Measurements from ENCODE around the gene USF2.
"Not testable (repeated sequence)": the region's sequence is repeated elsewhere in the genome, so short reads cannot be mapped to it uniquely, and the experiment has no call there.

USF2 gene

GRCh38 chr19:35268536-35269437 is at the start of gene USF2:
Gene USF2 (plus strand): TSS chr19:35268962. CDS start chr19:35269102, 140 bp downstream.
- peak; percentile 72 for DNase-seq

- no peak for DNase-seq
These were observed 49.8 kb upstream of the USF2 start for GRCh38 chr19:35219008-35219407.

DNA sequence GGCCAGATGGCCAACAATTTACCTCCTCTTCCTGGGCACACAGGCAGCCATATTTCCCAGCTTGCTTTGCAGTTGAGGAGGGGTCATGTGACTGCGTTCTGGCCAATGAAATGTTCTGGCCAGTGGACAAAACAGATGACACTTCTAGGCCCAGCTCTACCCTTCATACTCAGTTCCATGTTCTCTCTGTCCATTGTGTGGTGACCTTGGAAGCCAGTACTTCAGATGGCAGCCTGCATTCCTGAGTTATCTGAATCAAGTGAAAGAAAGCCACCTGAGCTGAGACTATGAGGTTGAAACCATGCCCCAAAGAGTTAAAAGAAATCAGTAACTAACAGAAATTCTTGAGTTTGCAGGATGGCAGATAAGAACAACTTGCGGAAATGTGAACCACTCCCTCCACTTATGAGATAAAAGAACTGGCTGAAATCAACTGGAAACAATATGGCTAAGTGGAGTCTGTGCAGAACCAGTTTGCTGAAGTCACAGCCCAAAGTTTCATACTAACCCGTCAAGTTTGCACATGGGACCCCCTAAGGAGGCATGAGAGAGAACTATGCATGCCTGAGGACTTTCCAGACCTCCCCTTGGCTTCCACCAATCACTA is 48.3 kb upstream of the USF2 start:
- no peak for DNase-seq

DNA sequence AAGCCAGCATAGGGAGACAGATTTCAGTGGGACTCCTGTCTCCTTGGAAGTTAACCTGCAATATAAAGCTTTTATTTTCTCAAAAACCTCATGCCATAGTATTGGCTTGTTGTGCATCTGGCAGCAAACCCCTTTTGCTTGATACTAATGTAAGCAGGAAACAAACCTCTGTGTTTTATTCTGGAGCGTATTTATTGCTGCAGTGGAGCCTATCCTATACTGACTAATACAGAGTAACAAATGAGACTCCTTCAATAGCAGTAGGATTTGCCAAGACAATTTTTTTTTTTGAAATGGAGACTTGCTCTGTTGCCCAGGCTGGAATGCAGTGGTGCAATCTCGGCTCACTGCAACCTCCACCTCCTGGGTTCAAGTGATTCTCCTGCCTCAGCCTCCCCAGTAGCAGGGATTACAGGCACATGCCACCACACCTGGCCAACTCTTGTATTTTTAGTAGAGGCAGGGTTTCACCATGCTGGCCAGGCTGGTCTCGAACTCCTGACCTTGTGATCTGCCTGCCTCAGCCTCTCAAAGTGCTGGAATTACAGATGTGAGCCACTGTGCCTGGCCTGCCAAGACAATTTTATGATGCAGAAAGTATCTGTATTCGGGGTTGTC is 47.7 kb upstream of the USF2 start:
- DNase-seq = not testable (repeated sequence)

GRCh38 chr19:35222373-35223015 is 46.3 kb upstream of the USF2 start:
- DNase-seq = no peak

GRCh38 chr19:35223084-35223790 is 45.5 kb upstream of the USF2 start:
- DNase-seq = no peak

- DNase-seq = no peak
These were observed 44.8 kb upstream of the USF2 start for GRCh38 chr19:35223862-35224505.

GRCh38 chr19:35224681-35225571 is 43.8 kb upstream of the USF2 start:
- DNase-seq = no peak

GRCh38 chr19:35225951-35226350 is 42.8 kb upstream of the USF2 start:
- DNase-seq = no peak

DNA sequence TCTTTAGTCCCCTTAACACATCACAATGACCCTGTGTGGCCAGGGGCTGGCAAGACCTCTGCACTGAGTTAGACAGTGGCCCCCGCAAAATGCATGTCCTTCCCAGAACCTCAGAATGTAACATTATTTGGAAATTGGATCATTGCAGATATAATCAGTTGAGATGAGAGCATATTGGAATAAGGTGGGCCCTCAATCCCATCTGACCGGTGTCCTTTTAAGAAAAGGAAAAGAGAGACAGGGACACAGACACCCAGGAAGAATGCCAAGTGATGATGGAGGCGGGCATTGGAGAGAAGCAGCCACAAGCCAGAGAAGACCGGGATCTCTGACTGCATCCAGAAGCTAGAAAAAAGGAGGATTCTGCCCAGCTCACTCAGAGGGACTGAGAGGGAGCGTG is 42.0 kb upstream of the USF2 start:
- DNase-seq = no peak

DNA sequence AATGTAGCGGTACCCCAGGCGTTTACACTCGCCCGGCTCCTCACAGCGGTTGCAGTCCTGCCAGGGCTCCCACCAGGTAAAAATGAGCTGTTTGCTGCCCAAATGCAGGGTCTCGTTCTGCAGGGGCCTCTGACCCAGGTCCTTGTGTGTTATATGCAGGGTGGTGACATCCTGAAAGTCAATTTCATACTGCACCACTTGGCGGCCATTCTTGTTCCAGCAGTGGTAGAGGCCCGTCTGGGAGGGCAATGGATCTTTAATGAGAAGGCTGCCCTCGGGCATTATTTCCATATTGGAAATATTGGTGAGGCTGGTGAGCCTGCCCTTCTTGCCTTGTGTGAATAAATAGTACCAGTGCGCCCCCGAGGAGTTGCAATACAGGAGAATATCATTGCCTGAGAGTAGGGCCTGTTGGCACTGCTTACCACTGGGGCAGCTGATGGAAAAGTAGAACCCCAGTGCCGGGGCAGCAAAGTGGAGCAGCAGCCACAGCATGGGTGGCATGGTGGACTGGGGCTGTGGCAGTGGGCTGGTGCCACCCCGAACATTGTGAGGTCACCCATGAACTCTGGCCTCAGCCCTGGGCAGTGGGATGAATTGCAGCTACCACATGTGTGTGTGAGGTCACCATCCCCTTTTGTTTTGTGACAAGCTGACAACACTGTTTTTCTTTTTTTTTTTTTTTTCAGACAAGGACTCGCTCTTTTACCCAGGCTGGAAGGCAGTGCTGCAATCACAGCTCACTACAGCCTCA is 40.4 kb upstream of the USF2 start, which contains the start of gene FAM187B:
TSS of gene FAM187B (minus strand) at position 563 of the 754 bp plus-strand sequence. CDS start at position 504, 59 bp downstream.
- DNase-seq = peak; percentile 11

GRCh38 chr19:35229601-35230000 is 39.2 kb upstream of the USF2 start:
- DNase-seq = no peak

- no peak for DNase-seq
These were observed 36.7 kb upstream of the USF2 start for GRCh38 chr19:35231956-35232645.

- no peak for DNase-seq
These were observed 35.9 kb upstream of the USF2 start for GRCh38 chr19:35232912-35233311.

- DNase-seq = no peak
These were observed 31.9 kb upstream of the USF2 start for GRCh38 chr19:35236638-35237400.

- not testable (repeated sequence) for DNase-seq
These were observed 29.2 kb upstream of the USF2 start for GRCh38 chr19:35239597-35239996.

GRCh38 chr19:35240327-35240726 is 28.4 kb upstream of the USF2 start:
- no peak for DNase-seq

GRCh38 chr19:35241417-35241816 is 27.3 kb upstream of the USF2 start:
- DNase-seq = no peak
